Activated CD8-positive, alpha-beta T cell treated with anti-CD3 and anti-CD28 coated beads for 36 hours (primary cell): Measurements from ENCODE around the gene NCL. TPM values are rescaled to one million over a fixed set of nuclear protein-coding genes. Genes with fewer than 3 reads are reported as not detected.
A peak's percentile ranks its signal among the peaks of the same experiment; 100 is the strongest.

Source experiments
- ATAC-seq: fragments of 200-7000 bp; cut with Tn5 transposase; one replicate; pipeline ENCODE4 v1.10.0; 2021; ENCODE audit warnings: mild to moderate bottlenecking, moderate library complexity
- CTCF ChIA-PET: fragments of 350-600 bp; sonication (Branson Sonifier 250); formaldehyde crosslinking; loops from one replicate; lab custom pipeline; 2021; ENCODE audit warnings: antibody characterized with exemption; lab: Charles Lee
- POLR2A ChIA-PET: fragments of 350-600 bp; sonication (Branson Sonifier 250); formaldehyde crosslinking; loops from one replicate; lab custom pipeline; 2021; ENCODE audit warnings: antibody characterized with exemption; lab: Charles Lee
- DNase-seq: peaks from one replicate; pipeline ENCODE4 v3.0.0-alpha.2; 2020
- H3K27ac Mint-ChIP-seq: one replicate; pipeline ENCODE4 v1.8.0; 2021; ENCODE audit warnings: mild to moderate bottlenecking, mixed read lengths
- H3K27me3 Mint-ChIP-seq: one replicate; pipeline ENCODE4 v1.8.0; 2021; ENCODE audit warnings: mixed read lengths
- H3K36me3 Mint-ChIP-seq: one replicate; pipeline ENCODE4 v1.8.0; 2021; ENCODE audit warnings: low read depth, mixed read lengths
- H3K4me1 Mint-ChIP-seq: one replicate; pipeline ENCODE4 v1.8.0; 2021; ENCODE audit warnings: low read depth, mixed read lengths
- H3K4me3 Mint-ChIP-seq: one replicate; pipeline ENCODE4 v1.8.0; 2021; ENCODE audit warnings: mild to moderate bottlenecking, moderate library complexity, mixed read lengths
- H3K9me3 Mint-ChIP-seq: one replicate; pipeline ENCODE4 v1.8.0; 2021; ENCODE audit warnings: mixed read lengths
- intact Hi-C: fragments of 100-400 bp; cut with micrococcal nuclease; formaldehyde crosslinking; loops from one replicate; pipeline ENCODE4 v1.10.0; 2022
- total RNA-seq, 2 experiments: library from RNA; stranded (reverse); gene quantifications; one replicate each; pipeline ENCODE4 v1.2.3, GENCODE V29; 2021
- TF ChIP-seq, protein P1 (sequence below): fragments of 200-600 bp; IDR thresholded peaks from one replicate; pipeline ENCODE4 v1.8.0; 2022; ENCODE audit warnings: antibody characterized with exemption, mild to moderate bottlenecking

Gene NCL
- total RNA-seq, 2 experiments from 2014 or later: 1,312 to 1,361 TPM

DNA sequence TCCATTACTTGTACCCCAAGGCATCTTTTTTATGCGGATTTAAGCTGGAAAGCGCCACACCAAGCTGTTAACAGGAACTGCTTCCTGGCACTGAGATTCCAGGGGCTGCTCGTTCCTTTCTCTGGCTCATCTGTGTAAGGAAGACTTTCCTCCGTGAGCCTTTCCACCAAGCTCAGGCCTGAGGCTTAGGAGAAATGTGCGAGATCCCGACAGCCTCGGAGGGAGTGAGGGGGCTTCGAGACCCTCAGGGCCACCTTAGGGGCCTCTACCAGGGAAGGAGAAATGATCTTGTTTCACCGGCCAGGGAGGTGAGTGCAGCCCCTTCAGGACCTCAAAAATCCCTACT is 51.7 kb downstream of the NCL start:
- intact Hi-C loops: loop anchor here (5.0 to 10.0 kb wide), 2 partner anchors 118 to 185 kb away; no protein-coding TSS in a partner anchor
- H3K9me3 Mint-ChIP-seq: peaks cover 13% of the 10 kb centered on the region
- TF ChIP-seq, protein P1, sequence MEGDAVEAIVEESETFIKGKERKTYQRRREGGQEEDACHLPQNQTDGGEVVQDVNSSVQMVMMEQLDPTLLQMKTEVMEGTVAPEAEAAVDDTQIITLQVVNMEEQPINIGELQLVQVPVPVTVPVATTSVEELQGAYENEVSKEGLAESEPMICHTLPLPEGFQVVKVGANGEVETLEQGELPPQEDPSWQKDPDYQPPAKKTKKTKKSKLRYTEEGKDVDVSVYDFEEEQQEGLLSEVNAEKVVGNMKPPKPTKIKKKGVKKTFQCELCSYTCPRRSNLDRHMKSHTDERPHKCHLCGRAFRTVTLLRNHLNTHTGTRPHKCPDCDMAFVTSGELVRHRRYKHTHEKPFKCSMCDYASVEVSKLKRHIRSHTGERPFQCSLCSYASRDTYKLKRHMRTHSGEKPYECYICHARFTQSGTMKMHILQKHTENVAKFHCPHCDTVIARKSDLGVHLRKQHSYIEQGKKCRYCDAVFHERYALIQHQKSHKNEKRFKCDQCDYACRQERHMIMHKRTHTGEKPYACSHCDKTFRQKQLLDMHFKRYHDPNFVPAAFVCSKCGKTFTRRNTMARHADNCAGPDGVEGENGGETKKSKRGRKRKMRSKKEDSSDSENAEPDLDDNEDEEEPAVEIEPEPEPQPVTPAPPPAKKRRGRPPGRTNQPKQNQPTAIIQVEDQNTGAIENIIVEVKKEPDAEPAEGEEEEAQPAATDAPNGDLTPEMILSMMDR: peak; percentile 18
- H3K27ac Mint-ChIP-seq: no peak overlapping the region
- POLR2A ChIA-PET: interaction anchor here (0.7 to 2.5 kb wide), 3 partner anchors 17 to 41 kb away, joined by 3 to 9 read pairs (median 3); no protein-coding TSS in a partner anchor
- H3K36me3 Mint-ChIP-seq: peaks cover 2% of the 10 kb centered on the region
- H3K4me3 Mint-ChIP-seq: peak overlapping the region; percentile 22
- no peak for DNase-seq
- CTCF ChIA-PET: interaction anchor here (0.6 to 3.4 kb wide), 22 partner anchors 10 to 552 kb away, joined by 3 to 29 read pairs (median 3); no protein-coding TSS in a partner anchor
- peaks cover 6% of the 10 kb centered on the region for H3K4me1 Mint-ChIP-seq
- H3K27me3 Mint-ChIP-seq: peaks cover 25% of the 10 kb centered on the region
- ATAC-seq: no peak

DNA sequence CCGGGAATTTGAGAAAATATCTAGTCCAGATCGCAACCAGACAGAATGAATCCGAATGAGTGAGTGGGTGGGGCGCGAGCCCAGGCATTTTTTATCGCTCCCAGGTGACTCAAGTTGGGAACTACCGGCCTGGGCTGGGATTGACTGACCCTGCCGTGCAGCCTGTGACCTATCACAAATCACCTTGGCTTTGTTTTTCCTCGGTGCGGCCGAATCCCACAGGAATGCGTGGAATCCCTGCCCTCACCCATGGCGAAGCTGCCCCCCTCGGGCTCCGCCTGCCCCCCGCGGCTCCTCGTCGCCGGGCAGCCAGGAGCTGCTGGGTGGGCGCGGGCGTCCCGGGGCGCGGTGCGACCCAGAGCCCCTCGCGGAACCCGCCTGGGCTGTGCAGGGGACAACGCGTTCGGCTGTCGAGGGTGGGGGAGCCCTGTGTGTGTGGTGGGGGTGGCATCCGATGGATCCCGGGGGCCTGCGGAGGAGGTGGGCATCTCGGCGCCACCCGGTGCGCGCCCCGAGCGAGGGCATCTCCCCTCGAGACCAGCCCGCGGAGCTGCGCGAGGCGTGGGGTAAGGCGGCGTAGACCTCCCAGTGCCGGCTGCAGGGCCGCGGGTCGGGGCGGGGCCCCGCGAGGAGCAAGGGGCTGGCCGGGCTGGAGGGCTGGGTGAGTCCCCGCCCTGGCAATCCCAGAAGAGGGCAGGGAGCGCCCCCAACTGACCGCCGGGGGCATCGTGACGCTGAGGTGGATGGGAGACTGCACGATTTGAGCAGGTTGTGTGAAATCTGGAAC is 52.3 kb downstream of the NCL start:
- Mint-ChIP-seq H3K9me3 (peaks cover 13% of the 10 kb centered on the region), H3K36me3 (peaks cover 2% of the 10 kb centered on the region), H3K4me1 (peaks cover 6% of the 10 kb centered on the region), H3K4me3 (peak overlapping the region; percentile 50), H3K27me3 (peaks cover 25% of the 10 kb centered on the region), H3K27ac (no peak overlapping the region)
- POLR2A ChIA-PET: interaction anchor here (0.7 to 2.5 kb wide), 3 partner anchors 17 to 41 kb away, joined by 3 to 9 read pairs (median 3); no protein-coding TSS in a partner anchor
- CTCF ChIA-PET: interaction anchor here (0.6 to 3.4 kb wide), 26 partner anchors 8 to 551 kb away, joined by 3 to 29 read pairs (median 3); no protein-coding TSS in a partner anchor
- TF ChIP-seq, protein P1: peak; percentile 85
- ATAC-seq (peak; percentile 99), DNase-seq (peak; percentile 88)
- intact Hi-C loops: loop anchor here (5.0 to 10.0 kb wide), 2 partner anchors 117 to 185 kb away; no protein-coding TSS in a partner anchor

- DNase-seq (no peak), ATAC-seq (no peak)
- TF ChIP-seq, protein P1: no peak
- H3K27me3 Mint-ChIP-seq: peaks cover 25% of the 10 kb centered on the region
- POLR2A ChIA-PET: interaction anchor here (2.5 kb wide), 1 partner anchor 42 kb away, joined by 9 read pairs; no protein-coding TSS in a partner anchor
- peaks cover 12% of the 10 kb centered on the region for H3K4me1 Mint-ChIP-seq
- peaks cover 2% of the 10 kb centered on the region for H3K36me3 Mint-ChIP-seq
- H3K9me3 Mint-ChIP-seq: peaks cover 13% of the 10 kb centered on the region
- H3K27ac Mint-ChIP-seq: no peak overlapping the region
- CTCF ChIA-PET: interaction anchor here (1.0 to 3.4 kb wide), 15 partner anchors 9 to 308 kb away, joined by 3 to 29 read pairs (median 5); no protein-coding TSS in a partner anchor
- H3K4me3 Mint-ChIP-seq: no peak overlapping the region
- intact Hi-C loops: loop anchor here (5.0 to 10.0 kb wide), 2 partner anchors 116 to 184 kb away; no protein-coding TSS in a partner anchor
Observed at GRCh38 chr2:231411237-231411636, 53.0 kb downstream of the NCL start.

- Mint-ChIP-seq H3K9me3 (peaks cover 13% of the 10 kb centered on the region), H3K4me3 (no peak overlapping the region), H3K4me1 (peaks cover 18% of the 10 kb centered on the region), H3K27ac (no peak overlapping the region), H3K36me3 (peaks cover 2% of the 10 kb centered on the region), H3K27me3 (peaks cover 25% of the 10 kb centered on the region)
- intact Hi-C loops: loop anchor here (5.0 to 10.0 kb wide), 2 partner anchors 116 to 183 kb away; no protein-coding TSS in a partner anchor
- ATAC-seq: no peak
- ChIA-PET POLR2A (interaction anchor here (2.5 kb wide), 1 partner anchor 43 kb away, joined by 9 read pairs; no protein-coding TSS in a partner anchor), CTCF (interaction anchor here (0.6 to 3.4 kb wide), 12 partner anchors 10 to 307 kb away, joined by 3 to 29 read pairs (median 4); no protein-coding TSS in a partner anchor)
- DNase-seq: peak; percentile 28
- TF ChIP-seq, protein P1: peak; percentile 59
Observed at GRCh38 chr2:231410293-231411004, 53.8 kb downstream of the NCL start.
